ENCODE results near the gene BAIAP2L2. TPM values are rescaled to one million over a fixed set of nuclear protein-coding genes. Genes with fewer than 3 reads are reported as not detected.

The BAIAP2L2 gene
- total and polyA plus RNA-seq, 2 donors (not counting 1 experiment from before 2014, with no cell fraction given) = 0.96 to 1.2 TPM

- H3K4me1 ChIP-seq (ENCODE audit: control insufficient read depth in 2 of 2, insufficient read depth in 2 of 2, low read length in 2 of 2) = peaks cover 0 to 3% of the 10 kb centered on the region in 2 donors
- Mint-ChIP-seq H3K4me3 (no peak overlapping the region), H3K4me1 (peaks cover 2% of the 10 kb centered on the region), H3K27ac (no peak overlapping the region), H3K9me3 (ENCODE audit: insufficient read depth) (no peaks in the 10 kb centered on the region), H3K27me3 (no peaks in the 10 kb centered on the region)
- intact Hi-C loops (cut with micrococcal nuclease) = no loop called here
- no peaks in the 10 kb centered on the region for H3K9me3 ChIP-seq (ENCODE audit: control extremely low read depth in 1 of 3, control insufficient read depth in 2 of 3, insufficient read depth in 1 of 3, low read length in 2 of 3)
- H3K79me2 ChIP-seq (ENCODE audit: control insufficient read depth, insufficient read depth, low read length) = no peaks in the 10 kb centered on the region
- H3K27me3 ChIP-seq (replicated peaks in 1 of 4; ENCODE audit: control extremely low read depth in 1 of 4, control insufficient read depth in 3 of 4, insufficient read depth in 4 of 4, low read length in 3 of 4) = no peaks in the 10 kb centered on the region
- DNase-seq (no peak), ATAC-seq (ENCODE audit: low read depth) (no peak)
- H2AFZ ChIP-seq (ENCODE audit: insufficient read depth, low read depth, low read length, poor library complexity, severe bottlenecking) = no peak overlapping the region
- ChIA-PET CTCF (interaction anchor here (1.1 to 3.7 kb wide), 9 partner anchors 46 to 456 kb away, joined by 3 to 25 read pairs (median 4); no protein-coding TSS in a partner anchor), POLR2A (no interaction called here)
- TF ChIP-seq EZH2 (IDR thresholded peaks at IDR 0.05; ENCODE audit: borderline replicate concordance, insufficient read depth, low read depth, low read length, poor library complexity, severe bottlenecking) = no peak
- TF ChIP-seq CTCF (IDR thresholded peaks at IDR 0.05) = no peak
- no peak overlapping the region for H3K27ac ChIP-seq (ENCODE audit: low read length in 2 of 2)
- no peaks in the 10 kb centered on the region for H4K20me1 ChIP-seq (ENCODE audit: control insufficient read depth, insufficient read depth, low read length, poor library complexity, severe bottlenecking)
- peaks cover 0 to 9% of the 10 kb centered on the region in 2 experiments for H3K36me3 ChIP-seq (replicated peaks in 1 of 2; ENCODE audit: control extremely low read depth in 1 of 2, control insufficient read depth in 1 of 2, extremely low read depth in 1 of 2, insufficient read depth in 2 of 2, low read length in 1 of 2)
- no peak overlapping the region for H3K4me3 ChIP-seq (ENCODE audit: control extremely low read depth in 1 of 5, extremely low read depth in 1 of 5, insufficient read depth in 1 of 5, low read depth in 2 of 5, low read length in 4 of 5)
- over 99% methylated on average over 31 of the region's 31 CpGs for WGBS (ENCODE audit: insufficient coverage)
- H3K4me2 ChIP-seq (replicated peaks; ENCODE audit: low read depth, low read length, poor library complexity, severe bottlenecking) = no peak overlapping the region
- H3K9ac ChIP-seq (ENCODE audit: low read length) = no peak overlapping the region
Measured at GRCh38 chr22:38115423-38116205, 5.1 kb upstream of the BAIAP2L2 start.

Measured in B cell (primary cell).